PFSK-1 (cell line): ENCODE results near the gene ITGA7.

Source experiments
- POLR2AphosphoS5 ChIP-seq: IDR thresholded peaks from 2 replicates; pipeline ENCODE4 v1.6.1; 2012; ENCODE audit warnings: low read depth, mild to moderate bottlenecking, control low read depth, low read length, moderate library complexity
- REST ChIP-seq, 2 experiments: IDR thresholded peaks; 2 replicates each; pipeline versions ENCODE4 v1.6.1 to v1.8.0; 2011 to 2012; ENCODE audit warnings: low read depth in 2 of 2, low read length in 2 of 2, control low read depth in 1 of 2, inconsistent platforms in 1 of 2, mild to moderate bottlenecking in 1 of 2, moderate library complexity in 1 of 2; ENCODE audit not compliant: insufficient read depth in 1 of 2
- SIN3A ChIP-seq: IDR thresholded peaks from 2 replicates; pipeline ENCODE4 v1.6.1; 2012; ENCODE audit warnings: mild to moderate bottlenecking, low read length, moderate library complexity, borderline replicate concordance; ENCODE audit not compliant: insufficient read depth

GRCh38 chr12:55688716-55689655 lies 18.7 kb downstream of the ITGA7 start:
- TF ChIP-seq POLR2AphosphoS5 (no peak), REST (IDR thresholded peaks at IDR 0.05; ENCODE audit: insufficient read depth in 1 of 2, low read depth in 2 of 2, low read length in 2 of 2) (no peak), SIN3A (no peak)
